K562 (cell line): ENCODE measurements around the gene CYP21A2. TPM values are rescaled to one million over a fixed set of nuclear protein-coding genes. Genes with fewer than 3 reads are reported as not detected.

Experiments
- L3MBTL2 ChIP-seq: fragments of 450-650 bp; IDR thresholded peaks from 2 replicates; pipeline ENCODE4 v1.6.1; 2016; ENCODE audit warnings: mild to moderate bottlenecking, moderate library complexity
- PHF8 ChIP-seq: fragments of 200-600 bp; sonication (generic); IDR thresholded peaks from 2 replicates; pipeline ENCODE4 v1.6.1; 2012; ENCODE audit warnings: mixed run types, mild to moderate bottlenecking, inconsistent platforms, low read length, moderate library complexity, borderline replicate concordance
- RUNX1 ChIP-seq: sonication (generic); IDR thresholded peaks from 2 replicates; pipeline ENCODE4 v1.6.1; 2016; ENCODE audit warnings: antibody characterized with exemption, low read depth
- polyA plus RNA-seq, 8 experiments: library from polyadenylated mRNA; depleted of rRNA in 4 of 8; stranded (reverse) in 5 of 8; unstranded in 3 of 8; fragments of >200 nt; fragmentation: Nextera tagmentation in 2 of 8; fragmentation: Illumina TruSeq in 1 of 8; extraction: Ambion mirVana in 2 of 8; extraction: Trizol in 1 of 8; gene quantifications; 2 replicates each; pipeline versions ENCODE4 v1.2.1 to v1.2.3, GENCODE V29; 2011 to 2014; ENCODE audit warnings: inconsistent platforms in 1 of 8, missing spikeins in 1 of 8
- total RNA-seq, 7 experiments: library from RNA; depleted of rRNA in 6 of 7; stranded (reverse); fragments of >200 nt in 6 of 7; fragmentation: Illumina TruSeq in 2 of 7; extraction: Trizol in 2 of 7; gene quantifications; 2 replicates each; pipeline versions ENCODE4 v1.2.1 to v1.2.3, GENCODE V29; 2011 to 2021; ENCODE audit warnings: low replicate concordance in 1 of 7
- TF ChIP-seq, protein P1 (sequence below): fragments of 450-650 bp; IDR thresholded peaks from 2 replicates; pipeline ENCODE4 v1.6.1; 2016; ENCODE audit warnings: mild to moderate bottlenecking, moderate library complexity
- TF ChIP-seq, protein P2 (sequence below), 2 experiments: fragments of 450-650 bp in 1 of 2; sonication (generic) in 1 of 2; formaldehyde crosslinking in 1 of 2; IDR thresholded peaks; 2 replicates each; pipeline versions ENCODE4 v1.7.1 to v1.9.0; 2016 to 2022; ENCODE audit warnings: inconsistent platforms in 1 of 2, mild to moderate bottlenecking in 1 of 2, missing genetic modification reagents in 1 of 2

Gene CYP21A2
- total and polyA plus RNA-seq, 9 of the 15 experiments (the other 6 are each of a cell fraction or from before 2014, with no cell fraction given) = 0.03 to 1.4 (median 0.19) TPM

DNA sequence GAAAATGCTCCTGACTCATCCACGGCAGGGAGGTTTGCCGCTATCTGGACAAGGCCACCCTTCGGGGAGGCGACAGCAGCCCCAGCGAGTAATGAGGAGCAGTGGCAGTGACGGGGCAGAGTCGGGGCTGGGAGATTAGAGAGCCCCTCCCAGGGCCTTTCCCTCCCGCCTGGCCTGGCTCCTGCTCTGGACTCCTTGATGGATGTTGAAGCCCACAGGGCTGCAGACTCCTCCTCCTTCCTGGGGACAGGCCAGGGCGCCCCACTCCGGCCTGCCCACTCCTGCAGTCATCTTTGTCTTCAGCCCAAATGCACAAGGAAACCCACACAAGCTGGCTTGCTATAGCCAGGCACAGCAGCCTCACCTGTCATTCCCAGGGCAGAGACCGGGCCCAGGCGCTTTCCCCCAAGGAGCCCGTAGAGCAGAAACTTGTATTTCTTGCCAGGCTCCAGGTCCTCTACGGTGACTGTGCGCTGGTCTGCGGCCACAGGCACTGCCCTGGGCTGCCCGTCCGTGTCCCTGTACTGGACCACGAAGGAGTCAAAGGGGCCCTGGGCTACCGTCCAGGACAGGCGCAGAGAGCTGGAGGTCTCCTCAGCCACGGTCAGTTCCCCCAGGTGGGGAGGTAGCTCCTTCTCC is 7.7 kb downstream of the CYP21A2 start (continued):
- no peak for TF ChIP-seq RUNX1
- TF ChIP-seq PHF8 = peak; percentile 38; the same call in 1 of the 2 replicates
- TF ChIP-seq, protein P1, sequence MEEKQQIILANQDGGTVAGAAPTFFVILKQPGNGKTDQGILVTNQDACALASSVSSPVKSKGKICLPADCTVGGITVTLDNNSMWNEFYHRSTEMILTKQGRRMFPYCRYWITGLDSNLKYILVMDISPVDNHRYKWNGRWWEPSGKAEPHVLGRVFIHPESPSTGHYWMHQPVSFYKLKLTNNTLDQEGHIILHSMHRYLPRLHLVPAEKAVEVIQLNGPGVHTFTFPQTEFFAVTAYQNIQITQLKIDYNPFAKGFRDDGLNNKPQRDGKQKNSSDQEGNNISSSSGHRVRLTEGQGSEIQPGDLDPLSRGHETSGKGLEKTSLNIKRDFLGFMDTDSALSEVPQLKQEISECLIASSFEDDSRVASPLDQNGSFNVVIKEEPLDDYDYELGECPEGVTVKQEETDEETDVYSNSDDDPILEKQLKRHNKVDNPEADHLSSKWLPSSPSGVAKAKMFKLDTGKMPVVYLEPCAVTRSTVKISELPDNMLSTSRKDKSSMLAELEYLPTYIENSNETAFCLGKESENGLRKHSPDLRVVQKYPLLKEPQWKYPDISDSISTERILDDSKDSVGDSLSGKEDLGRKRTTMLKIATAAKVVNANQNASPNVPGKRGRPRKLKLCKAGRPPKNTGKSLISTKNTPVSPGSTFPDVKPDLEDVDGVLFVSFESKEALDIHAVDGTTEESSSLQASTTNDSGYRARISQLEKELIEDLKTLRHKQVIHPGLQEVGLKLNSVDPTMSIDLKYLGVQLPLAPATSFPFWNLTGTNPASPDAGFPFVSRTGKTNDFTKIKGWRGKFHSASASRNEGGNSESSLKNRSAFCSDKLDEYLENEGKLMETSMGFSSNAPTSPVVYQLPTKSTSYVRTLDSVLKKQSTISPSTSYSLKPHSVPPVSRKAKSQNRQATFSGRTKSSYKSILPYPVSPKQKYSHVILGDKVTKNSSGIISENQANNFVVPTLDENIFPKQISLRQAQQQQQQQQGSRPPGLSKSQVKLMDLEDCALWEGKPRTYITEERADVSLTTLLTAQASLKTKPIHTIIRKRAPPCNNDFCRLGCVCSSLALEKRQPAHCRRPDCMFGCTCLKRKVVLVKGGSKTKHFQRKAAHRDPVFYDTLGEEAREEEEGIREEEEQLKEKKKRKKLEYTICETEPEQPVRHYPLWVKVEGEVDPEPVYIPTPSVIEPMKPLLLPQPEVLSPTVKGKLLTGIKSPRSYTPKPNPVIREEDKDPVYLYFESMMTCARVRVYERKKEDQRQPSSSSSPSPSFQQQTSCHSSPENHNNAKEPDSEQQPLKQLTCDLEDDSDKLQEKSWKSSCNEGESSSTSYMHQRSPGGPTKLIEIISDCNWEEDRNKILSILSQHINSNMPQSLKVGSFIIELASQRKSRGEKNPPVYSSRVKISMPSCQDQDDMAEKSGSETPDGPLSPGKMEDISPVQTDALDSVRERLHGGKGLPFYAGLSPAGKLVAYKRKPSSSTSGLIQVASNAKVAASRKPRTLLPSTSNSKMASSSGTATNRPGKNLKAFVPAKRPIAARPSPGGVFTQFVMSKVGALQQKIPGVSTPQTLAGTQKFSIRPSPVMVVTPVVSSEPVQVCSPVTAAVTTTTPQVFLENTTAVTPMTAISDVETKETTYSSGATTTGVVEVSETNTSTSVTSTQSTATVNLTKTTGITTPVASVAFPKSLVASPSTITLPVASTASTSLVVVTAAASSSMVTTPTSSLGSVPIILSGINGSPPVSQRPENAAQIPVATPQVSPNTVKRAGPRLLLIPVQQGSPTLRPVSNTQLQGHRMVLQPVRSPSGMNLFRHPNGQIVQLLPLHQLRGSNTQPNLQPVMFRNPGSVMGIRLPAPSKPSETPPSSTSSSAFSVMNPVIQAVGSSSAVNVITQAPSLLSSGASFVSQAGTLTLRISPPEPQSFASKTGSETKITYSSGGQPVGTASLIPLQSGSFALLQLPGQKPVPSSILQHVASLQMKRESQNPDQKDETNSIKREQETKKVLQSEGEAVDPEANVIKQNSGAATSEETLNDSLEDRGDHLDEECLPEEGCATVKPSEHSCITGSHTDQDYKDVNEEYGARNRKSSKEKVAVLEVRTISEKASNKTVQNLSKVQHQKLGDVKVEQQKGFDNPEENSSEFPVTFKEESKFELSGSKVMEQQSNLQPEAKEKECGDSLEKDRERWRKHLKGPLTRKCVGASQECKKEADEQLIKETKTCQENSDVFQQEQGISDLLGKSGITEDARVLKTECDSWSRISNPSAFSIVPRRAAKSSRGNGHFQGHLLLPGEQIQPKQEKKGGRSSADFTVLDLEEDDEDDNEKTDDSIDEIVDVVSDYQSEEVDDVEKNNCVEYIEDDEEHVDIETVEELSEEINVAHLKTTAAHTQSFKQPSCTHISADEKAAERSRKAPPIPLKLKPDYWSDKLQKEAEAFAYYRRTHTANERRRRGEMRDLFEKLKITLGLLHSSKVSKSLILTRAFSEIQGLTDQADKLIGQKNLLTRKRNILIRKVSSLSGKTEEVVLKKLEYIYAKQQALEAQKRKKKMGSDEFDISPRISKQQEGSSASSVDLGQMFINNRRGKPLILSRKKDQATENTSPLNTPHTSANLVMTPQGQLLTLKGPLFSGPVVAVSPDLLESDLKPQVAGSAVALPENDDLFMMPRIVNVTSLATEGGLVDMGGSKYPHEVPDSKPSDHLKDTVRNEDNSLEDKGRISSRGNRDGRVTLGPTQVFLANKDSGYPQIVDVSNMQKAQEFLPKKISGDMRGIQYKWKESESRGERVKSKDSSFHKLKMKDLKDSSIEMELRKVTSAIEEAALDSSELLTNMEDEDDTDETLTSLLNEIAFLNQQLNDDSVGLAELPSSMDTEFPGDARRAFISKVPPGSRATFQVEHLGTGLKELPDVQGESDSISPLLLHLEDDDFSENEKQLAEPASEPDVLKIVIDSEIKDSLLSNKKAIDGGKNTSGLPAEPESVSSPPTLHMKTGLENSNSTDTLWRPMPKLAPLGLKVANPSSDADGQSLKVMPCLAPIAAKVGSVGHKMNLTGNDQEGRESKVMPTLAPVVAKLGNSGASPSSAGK = peak; percentile 85
- peak; percentile 94 for TF ChIP-seq L3MBTL2
- TF ChIP-seq, protein P2, sequence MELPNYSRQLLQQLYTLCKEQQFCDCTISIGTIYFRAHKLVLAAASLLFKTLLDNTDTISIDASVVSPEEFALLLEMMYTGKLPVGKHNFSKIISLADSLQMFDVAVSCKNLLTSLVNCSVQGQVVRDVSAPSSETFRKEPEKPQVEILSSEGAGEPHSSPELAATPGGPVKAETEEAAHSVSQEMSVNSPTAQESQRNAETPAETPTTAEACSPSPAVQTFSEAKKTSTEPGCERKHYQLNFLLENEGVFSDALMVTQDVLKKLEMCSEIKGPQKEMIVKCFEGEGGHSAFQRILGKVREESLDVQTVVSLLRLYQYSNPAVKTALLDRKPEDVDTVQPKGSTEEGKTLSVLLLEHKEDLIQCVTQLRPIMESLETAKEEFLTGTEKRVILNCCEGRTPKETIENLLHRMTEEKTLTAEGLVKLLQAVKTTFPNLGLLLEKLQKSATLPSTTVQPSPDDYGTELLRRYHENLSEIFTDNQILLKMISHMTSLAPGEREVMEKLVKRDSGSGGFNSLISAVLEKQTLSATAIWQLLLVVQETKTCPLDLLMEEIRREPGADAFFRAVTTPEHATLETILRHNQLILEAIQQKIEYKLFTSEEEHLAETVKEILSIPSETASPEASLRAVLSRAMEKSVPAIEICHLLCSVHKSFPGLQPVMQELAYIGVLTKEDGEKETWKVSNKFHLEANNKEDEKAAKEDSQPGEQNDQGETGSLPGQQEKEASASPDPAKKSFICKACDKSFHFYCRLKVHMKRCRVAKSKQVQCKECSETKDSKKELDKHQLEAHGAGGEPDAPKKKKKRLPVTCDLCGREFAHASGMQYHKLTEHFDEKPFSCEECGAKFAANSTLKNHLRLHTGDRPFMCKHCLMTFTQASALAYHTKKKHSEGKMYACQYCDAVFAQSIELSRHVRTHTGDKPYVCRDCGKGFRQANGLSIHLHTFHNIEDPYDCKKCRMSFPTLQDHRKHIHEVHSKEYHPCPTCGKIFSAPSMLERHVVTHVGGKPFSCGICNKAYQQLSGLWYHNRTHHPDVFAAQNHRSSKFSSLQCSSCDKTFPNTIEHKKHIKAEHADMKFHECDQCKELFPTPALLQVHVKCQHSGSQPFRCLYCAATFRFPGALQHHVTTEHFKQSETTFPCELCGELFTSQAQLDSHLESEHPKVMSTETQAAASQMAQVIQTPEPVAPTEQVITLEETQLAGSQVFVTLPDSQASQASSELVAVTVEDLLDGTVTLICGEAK (IDR thresholded peaks at IDR 0.05) = 0 out of 2 replicates have a peak, but pooled peaks have one; percentile 52
- TF ChIP-seq, protein P2 (CRISPR knock-in tag; IDR thresholded peaks at IDR 0.05) = no peak
